K562 (cell line): ENCODE measurements around the gene ADAMTS14. TPM values are rescaled to one million over a fixed set of nuclear protein-coding genes. Genes with fewer than 3 reads are reported as not detected.

Experiments
- CBFA2T3 ChIP-seq: fragments of 450-650 bp; IDR thresholded peaks from 2 replicates; pipeline ENCODE4 v1.6.1; 2017
- EP300 ChIP-seq: IDR thresholded peaks from 2 replicates; pipeline ENCODE4 v1.6.1; 2012; ENCODE audit warnings: low read length, improper control_type of control experiment
- ETS2 ChIP-seq: IDR thresholded peaks from 2 replicates; pipeline ENCODE4 v1.6.1; 2016; ENCODE audit warnings: borderline replicate concordance, missing genetic modification characterization, mild to moderate bottlenecking, moderate library complexity, missing compliant biosample characterization; ENCODE audit not compliant: poor library complexity, severe bottlenecking
- FOXJ2 ChIP-seq: fragments of 200-800 bp; sonication (Bioruptor generic); IDR thresholded peaks from 2 replicates; pipeline ENCODE4 v1.6.1; 2016; ENCODE audit warnings: missing genetic modification characterization, missing compliant biosample characterization
- HNRNPUL1 ChIP-seq: fragments of 200-400 bp; formaldehyde crosslinking; IDR thresholded peaks from 2 replicates; pipeline ENCODE4 v1.6.1; 2017; ENCODE audit warnings: low read length
- JUNB ChIP-seq: fragments of 450-650 bp; formaldehyde crosslinking; conservative IDR thresholded peaks from 2 replicates; pipeline ENCODE4 v1.4.0; 2020; ENCODE audit warnings: mild to moderate bottlenecking
- MEIS2 ChIP-seq: fragments of 450-650 bp; IDR thresholded peaks from 2 replicates; pipeline ENCODE4 v1.6.1; 2014; ENCODE audit warnings: mild to moderate bottlenecking; ENCODE audit not compliant: partially characterized antibody
- TCF3 ChIP-seq: sonication (generic); formaldehyde crosslinking; IDR thresholded peaks from 2 replicates; pipeline ENCODE4 v1.4.0; 2020; ENCODE audit warnings: mild to moderate bottlenecking, missing genetic modification reagents
- TRIM24 ChIP-seq, 2 experiments: fragments of 450-650 bp; IDR thresholded peaks; 2 replicates each; pipeline ENCODE4 v1.6.1; 2016
- ZBED1 ChIP-seq: IDR thresholded peaks from 2 replicates; pipeline ENCODE4 v1.6.1; 2014
- ZBTB17 ChIP-seq: fragments of 450-650 bp; formaldehyde crosslinking; IDR thresholded peaks from 2 replicates; pipeline ENCODE4 v1.4.0; 2020; ENCODE audit warnings: mild to moderate bottlenecking
- ZNF347 ChIP-seq: fragments of 450-650 bp; formaldehyde crosslinking; IDR thresholded peaks from 2 replicates; pipeline ENCODE4 v1.4.0; 2020; ENCODE audit warnings: low read depth, mild to moderate bottlenecking, moderate library complexity
- ZNF431 ChIP-seq: sonication (generic); formaldehyde crosslinking; IDR thresholded peaks from 2 replicates; pipeline ENCODE4 v1.8.0; 2022; ENCODE audit warnings: mild to moderate bottlenecking, missing genetic modification reagents
- ZNF644 ChIP-seq: fragments of 200-800 bp; sonication (Bioruptor generic); IDR thresholded peaks from 2 replicates; pipeline ENCODE4 v1.6.1; 2016; ENCODE audit warnings: low read depth, missing genetic modification characterization, missing compliant biosample characterization
- ZNF766 ChIP-seq: fragments of 200-800 bp; sonication (Bioruptor generic); conservative IDR thresholded peaks from 2 replicates; pipeline ENCODE4 v1.6.1; 2016; ENCODE audit warnings: missing genetic modification characterization, missing compliant biosample characterization
- polyA plus RNA-seq, 8 experiments: library from polyadenylated mRNA; depleted of rRNA in 4 of 8; stranded (reverse) in 5 of 8; unstranded in 3 of 8; fragments of >200 nt; fragmentation: Nextera tagmentation in 2 of 8; fragmentation: Illumina TruSeq in 1 of 8; extraction: Ambion mirVana in 2 of 8; extraction: Trizol in 1 of 8; gene quantifications; 2 replicates each; pipeline versions ENCODE4 v1.2.1 to v1.2.3, GENCODE V29; 2011 to 2014; ENCODE audit warnings: inconsistent platforms in 1 of 8, missing spikeins in 1 of 8
- total RNA-seq, 7 experiments: library from RNA; depleted of rRNA in 6 of 7; stranded (reverse); fragments of >200 nt in 6 of 7; fragmentation: Illumina TruSeq in 2 of 7; extraction: Trizol in 2 of 7; gene quantifications; 2 replicates each; pipeline versions ENCODE4 v1.2.1 to v1.2.3, GENCODE V29; 2011 to 2021; ENCODE audit warnings: low replicate concordance in 1 of 7
- TF ChIP-seq, protein P1 (sequence below): sonication (generic); formaldehyde crosslinking; IDR thresholded peaks from 2 replicates; pipeline ENCODE4 v1.9.0; 2022; ENCODE audit warnings: mild to moderate bottlenecking, missing genetic modification reagents
- TF ChIP-seq, protein P2 (sequence below): fragments of 250-450 bp; sonication (Bioruptor Pico); IDR thresholded peaks from 2 replicates; pipeline ENCODE4 v1.8.0; 2022; ENCODE audit warnings: moderate library complexity, mild to moderate bottlenecking, inconsistent platforms
- TF ChIP-seq, protein P3 (sequence below): fragments of 250-450 bp; sonication (Bioruptor Pico); IDR thresholded peaks from 2 replicates; pipeline ENCODE4 v1.5.0; 2022; ENCODE audit warnings: mild to moderate bottlenecking
- TF ChIP-seq, protein P4 (sequence below): fragments of 250-450 bp; sonication (Bioruptor Pico); IDR thresholded peaks from 2 replicates; pipeline ENCODE4 v1.4.0; 2020; ENCODE audit warnings: borderline replicate concordance
- TF ChIP-seq, protein P5 (sequence below), 2 experiments: IDR thresholded peaks; 2 replicates each; pipeline ENCODE4 v1.6.1; 2012; ENCODE audit warnings: improper control_type of control experiment in 2 of 2, low read depth in 2 of 2, low read length in 2 of 2, borderline replicate concordance in 1 of 2

Gene ADAMTS14
- total and polyA plus RNA-seq, 9 of the 15 experiments (the other 6 are each of a cell fraction or from before 2014, with no cell fraction given), result 0.04 to 37.4 (median 15.9) TPM

DNA sequence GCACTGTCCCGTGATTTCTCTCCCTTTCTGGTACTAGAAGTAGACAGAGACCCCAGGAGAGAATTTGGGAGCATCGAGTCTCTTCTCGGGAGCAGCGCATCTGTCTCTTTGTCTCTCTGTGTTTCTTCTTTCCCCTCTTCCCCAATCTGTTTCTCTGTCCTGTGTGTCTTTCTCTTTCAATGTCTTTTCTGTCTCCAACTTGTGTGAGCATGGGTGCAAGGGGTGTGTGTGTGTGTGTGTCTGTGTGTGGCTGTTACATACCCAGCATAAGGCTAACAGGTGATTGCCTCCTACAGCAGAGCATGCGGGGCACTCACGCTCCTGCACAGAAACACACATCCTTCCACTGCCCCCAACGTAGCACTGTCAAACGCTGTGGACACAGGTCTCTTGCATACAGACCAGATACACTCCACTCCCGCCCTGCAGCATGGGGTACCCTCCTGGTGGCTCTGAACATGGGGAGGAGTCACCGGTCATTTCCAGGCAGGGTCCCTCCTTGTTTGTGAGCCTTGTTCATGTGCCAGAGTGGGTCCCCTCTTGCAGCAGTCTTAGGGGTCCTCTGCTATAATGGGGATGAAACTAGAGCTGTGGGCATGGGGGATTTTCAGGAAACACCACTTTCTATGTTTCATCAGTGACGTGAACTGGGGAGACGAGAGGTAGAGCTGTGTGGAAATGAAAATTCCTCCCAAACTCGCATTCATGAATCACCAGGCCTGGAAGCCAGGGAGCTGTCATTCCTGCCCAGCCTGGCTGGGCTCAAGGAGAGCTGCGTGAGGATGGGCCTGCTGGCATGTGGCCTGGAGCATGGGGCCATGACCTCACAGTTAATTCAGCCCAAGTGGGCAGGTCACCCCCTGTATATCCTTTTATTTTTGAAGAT is 980 bp downstream of the ADAMTS14 start (continued):
- TF ChIP-seq ETS2, result no peak
- TF ChIP-seq ZNF347, result no peak
- TF ChIP-seq ZNF766 (CRISPR knock-in tag), result no peak
- TF ChIP-seq CBFA2T3, result no peak
- TF ChIP-seq TCF3 (CRISPR knock-in tag), result no peak
- TF ChIP-seq, protein P1, sequence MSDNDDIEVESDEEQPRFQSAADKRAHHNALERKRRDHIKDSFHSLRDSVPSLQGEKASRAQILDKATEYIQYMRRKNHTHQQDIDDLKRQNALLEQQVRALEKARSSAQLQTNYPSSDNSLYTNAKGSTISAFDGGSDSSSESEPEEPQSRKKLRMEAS (CRISPR knock-in tag), result no peak; the same call in 1 of the 2 replicates
- no peak for TF ChIP-seq EP300
- TF ChIP-seq, protein P2, sequence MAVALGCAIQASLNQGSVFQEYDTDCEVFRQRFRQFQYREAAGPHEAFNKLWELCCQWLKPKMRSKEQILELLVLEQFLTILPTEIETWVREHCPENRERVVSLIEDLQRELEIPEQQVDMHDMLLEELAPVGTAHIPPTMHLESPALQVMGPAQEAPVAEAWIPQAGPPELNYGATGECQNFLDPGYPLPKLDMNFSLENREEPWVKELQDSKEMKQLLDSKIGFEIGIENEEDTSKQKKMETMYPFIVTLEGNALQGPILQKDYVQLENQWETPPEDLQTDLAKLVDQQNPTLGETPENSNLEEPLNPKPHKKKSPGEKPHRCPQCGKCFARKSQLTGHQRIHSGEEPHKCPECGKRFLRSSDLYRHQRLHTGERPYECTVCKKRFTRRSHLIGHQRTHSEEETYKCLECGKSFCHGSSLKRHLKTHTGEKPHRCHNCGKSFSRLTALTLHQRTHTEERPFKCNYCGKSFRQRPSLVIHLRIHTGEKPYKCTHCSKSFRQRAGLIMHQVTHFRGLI (CRISPR knock-in tag), result no peak
- TF ChIP-seq MEIS2, result no peak
- no peak for TF ChIP-seq ZNF431 (CRISPR knock-in tag)
- TF ChIP-seq ZBTB17 (CRISPR knock-in tag), result no peak
- no peak for TF ChIP-seq FOXJ2 (tag)
- no peak for TF ChIP-seq ZNF644 (tag)
- no peak for TF ChIP-seq TRIM24 (IDR thresholded peaks at IDR 0.05)
- TF ChIP-seq, protein P3, sequence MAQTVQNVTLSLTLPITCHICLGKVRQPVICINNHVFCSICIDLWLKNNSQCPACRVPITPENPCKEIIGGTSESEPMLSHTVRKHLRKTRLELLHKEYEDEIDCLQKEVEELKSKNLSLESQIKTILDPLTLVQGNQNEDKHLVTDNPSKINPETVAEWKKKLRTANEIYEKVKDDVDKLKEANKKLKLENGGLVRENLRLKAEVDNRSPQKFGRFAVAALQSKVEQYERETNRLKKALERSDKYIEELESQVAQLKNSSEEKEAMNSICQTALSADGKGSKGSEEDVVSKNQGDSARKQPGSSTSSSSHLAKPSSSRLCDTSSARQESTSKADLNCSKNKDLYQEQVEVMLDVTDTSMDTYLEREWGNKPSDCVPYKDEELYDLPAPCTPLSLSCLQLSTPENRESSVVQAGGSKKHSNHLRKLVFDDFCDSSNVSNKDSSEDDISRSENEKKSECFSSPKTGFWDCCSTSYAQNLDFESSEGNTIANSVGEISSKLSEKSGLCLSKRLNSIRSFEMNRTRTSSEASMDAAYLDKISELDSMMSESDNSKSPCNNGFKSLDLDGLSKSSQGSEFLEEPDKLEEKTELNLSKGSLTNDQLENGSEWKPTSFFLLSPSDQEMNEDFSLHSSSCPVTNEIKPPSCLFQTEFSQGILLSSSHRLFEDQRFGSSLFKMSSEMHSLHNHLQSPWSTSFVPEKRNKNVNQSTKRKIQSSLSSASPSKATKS (CRISPR knock-in tag), result no peak
- TF ChIP-seq JUNB, result no peak
- TF ChIP-seq, protein P4, sequence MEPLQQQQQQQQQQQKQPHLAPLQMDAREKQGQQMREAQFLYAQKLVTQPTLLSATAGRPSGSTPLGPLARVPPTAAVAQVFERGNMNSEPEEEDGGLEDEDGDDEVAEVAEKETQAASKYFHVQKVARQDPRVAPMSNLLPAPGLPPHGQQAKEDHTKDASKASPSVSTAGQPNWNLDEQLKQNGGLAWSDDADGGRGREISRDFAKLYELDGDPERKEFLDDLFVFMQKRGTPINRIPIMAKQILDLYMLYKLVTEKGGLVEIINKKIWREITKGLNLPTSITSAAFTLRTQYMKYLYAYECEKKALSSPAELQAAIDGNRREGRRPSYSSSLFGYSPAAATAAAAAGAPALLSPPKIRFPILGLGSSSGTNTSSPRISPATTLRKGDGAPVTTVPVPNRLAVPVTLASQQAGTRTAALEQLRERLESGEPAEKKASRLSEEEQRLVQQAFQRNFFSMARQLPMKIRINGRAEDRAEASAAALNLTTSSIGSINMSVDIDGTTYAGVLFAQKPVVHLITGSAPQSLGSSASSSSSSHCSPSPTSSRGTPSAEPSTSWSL (CRISPR knock-in tag), result no peak
- TF ChIP-seq ZBED1, result no peak
- TF ChIP-seq, protein P5, sequence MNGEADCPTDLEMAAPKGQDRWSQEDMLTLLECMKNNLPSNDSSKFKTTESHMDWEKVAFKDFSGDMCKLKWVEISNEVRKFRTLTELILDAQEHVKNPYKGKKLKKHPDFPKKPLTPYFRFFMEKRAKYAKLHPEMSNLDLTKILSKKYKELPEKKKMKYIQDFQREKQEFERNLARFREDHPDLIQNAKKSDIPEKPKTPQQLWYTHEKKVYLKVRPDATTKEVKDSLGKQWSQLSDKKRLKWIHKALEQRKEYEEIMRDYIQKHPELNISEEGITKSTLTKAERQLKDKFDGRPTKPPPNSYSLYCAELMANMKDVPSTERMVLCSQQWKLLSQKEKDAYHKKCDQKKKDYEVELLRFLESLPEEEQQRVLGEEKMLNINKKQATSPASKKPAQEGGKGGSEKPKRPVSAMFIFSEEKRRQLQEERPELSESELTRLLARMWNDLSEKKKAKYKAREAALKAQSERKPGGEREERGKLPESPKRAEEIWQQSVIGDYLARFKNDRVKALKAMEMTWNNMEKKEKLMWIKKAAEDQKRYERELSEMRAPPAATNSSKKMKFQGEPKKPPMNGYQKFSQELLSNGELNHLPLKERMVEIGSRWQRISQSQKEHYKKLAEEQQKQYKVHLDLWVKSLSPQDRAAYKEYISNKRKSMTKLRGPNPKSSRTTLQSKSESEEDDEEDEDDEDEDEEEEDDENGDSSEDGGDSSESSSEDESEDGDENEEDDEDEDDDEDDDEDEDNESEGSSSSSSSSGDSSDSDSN (IDR thresholded peaks at IDR 0.05; ENCODE audit: borderline replicate concordance in 1 of 2, low read depth in 2 of 2, low read length in 2 of 2), result 0 out of 4 replicates have a peak, but pooled peaks of 1 of the 2 experiments have one; percentile 30
- TF ChIP-seq HNRNPUL1, result no peak
